HG03280 (cell line): ENCODE measurements around the gene C10orf105.

Experiments
- ATAC-seq: cut with Tn5 transposase; IDR thresholded peaks from one replicate; pipeline ENCODE4 v1.9.1; 2021; ENCODE audit warnings: mild to moderate bottlenecking, moderate library complexity; ENCODE audit not compliant: unreplicated experiment

Gene C10orf105

DNA sequence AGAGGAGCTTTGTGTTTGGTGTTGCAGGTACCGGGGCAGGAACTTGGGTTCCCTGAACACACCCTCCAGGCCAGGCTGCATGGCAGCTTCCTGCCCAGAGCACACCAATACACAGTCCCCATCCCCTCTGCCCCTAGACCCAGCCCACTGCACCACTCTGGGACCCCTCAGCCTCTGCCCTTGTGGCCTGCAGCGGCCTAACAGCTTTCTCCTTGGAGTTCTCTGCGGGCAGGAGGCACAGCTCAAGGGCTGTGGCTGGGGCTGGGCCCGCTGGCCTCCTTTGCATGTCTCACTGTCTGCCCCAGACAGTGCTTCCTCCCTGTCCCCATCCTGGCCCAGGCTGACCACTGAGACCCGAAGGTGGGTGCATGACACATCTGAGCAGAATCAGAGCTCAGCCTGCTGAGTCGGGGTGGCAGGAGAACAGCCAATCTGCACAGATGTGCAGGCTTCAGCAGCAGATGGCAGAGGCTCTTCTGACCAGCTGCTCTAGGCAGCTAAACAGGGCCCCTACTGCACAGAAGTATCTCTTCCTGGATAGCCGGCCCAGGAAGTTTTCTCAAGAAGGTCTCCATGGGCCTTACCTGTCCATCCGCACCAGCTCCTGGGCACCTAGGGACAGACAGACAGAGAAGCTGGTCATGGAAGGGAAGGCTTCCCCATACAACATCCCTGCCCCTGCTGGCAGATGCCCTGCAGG, 33.0 kb upstream of the C10orf105 start:
- no peak for ATAC-seq

DNA sequence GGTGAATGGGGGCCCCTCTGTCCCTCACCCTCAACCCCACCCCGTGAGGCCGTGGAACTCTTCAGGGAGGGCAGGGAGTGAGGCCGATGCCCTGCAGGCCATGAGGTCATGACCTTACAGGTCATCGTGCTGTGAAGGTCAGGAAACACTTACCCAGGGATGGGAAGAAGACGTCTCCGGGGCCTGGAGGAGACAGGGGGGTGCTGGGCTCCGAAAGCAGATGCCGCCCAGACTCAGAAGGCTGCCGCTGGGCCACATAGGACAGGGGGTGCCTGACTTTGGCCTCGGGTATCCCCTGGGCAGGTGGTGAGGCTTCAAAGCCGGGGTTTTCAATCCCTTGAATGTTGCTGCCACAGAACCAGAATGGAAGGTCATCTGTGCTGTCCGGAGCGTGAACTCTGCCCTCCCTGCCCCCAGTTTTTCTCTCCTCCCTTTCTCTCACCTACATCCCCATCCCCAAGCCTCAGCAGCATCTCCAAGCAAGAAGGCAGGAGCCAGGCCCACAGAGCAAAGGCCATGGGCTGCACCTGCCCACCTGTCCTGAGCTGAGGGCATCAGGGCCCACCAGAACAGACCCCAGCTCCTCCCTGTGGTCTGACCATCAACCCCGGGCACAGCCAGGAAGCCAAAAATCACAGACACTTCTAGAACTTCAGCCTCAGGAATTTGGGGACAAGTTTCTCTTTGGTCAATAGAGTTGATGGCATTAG, 32.1 kb upstream of the C10orf105 start:
- no peak for ATAC-seq

DNA sequence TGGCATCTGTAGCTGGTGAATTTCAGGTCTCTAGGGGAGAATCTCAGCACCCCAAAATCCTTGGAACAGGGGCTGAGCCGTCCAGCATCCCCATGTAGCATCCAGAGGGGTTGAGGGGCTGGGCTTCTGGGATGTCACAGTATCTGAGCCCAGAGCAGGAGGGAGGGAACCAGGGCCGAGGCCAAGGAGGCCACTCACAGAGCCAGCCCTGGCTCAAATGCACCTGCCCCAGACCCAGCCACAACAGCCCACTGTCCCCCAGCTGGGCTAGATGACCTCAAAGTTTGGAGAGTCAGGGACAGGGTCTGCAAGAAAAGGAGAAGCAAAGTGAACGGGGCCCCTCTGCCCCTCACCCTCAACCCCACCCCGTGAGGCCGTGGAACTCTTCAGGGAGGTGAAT, 31.4 kb upstream of the C10orf105 start:
- no peak for ATAC-seq

DNA sequence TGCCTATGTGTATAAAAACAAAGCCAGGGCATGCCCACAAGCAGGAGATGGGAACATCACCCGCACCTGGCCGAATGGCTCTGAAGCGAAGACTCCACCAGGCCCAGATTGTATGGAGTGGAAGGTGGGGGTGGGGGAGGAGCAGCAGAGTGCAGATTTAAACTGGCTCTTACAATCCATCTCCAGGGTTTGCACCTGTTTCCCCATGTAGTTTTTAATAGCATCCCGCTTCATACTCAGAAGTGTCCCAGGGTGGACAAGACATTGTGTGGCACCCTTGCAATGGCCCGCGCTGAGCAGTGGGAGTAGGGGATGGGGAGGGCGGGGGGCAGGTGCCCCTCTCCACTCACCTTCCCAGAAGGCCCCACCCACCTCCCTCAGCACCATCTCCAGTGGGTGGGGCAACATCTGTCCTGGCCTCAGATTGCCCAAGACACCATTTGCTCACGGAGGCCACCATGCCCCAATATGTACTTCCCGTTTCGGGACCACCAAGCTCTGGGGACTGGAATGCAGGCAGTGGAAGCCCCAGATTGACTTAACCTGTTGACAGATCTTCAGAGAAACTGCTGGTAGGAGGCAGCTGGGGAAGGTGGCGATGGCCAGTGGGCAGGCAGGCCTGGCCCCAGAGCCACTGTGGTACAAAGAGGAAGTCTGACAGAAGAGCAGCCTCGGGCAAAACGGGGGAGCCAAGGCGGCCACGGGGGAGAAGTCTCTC, 30.7 kb upstream of the C10orf105 start:
- no peak for ATAC-seq

DNA sequence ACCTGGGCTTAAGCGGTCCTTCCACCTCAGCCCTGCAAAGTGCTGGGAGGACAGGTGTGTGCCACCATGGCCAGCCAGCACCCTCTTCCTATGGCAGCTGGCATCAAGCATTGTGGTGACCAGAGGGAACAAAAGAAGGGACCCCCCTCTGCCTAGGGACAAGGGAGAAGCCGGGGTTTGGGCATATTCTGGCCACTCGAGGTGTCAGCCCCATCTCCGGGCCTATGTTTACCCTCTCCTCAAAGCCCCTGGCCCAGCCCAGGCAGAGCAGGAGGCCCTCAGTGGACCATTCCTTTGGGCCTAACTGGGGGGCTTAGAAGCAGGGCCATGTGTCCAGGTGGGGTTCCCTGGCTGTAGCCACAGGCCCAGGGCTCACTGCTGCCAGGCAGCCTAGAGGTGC, 29.8 kb upstream of the C10orf105 start:
- ATAC-seq: no peak

DNA sequence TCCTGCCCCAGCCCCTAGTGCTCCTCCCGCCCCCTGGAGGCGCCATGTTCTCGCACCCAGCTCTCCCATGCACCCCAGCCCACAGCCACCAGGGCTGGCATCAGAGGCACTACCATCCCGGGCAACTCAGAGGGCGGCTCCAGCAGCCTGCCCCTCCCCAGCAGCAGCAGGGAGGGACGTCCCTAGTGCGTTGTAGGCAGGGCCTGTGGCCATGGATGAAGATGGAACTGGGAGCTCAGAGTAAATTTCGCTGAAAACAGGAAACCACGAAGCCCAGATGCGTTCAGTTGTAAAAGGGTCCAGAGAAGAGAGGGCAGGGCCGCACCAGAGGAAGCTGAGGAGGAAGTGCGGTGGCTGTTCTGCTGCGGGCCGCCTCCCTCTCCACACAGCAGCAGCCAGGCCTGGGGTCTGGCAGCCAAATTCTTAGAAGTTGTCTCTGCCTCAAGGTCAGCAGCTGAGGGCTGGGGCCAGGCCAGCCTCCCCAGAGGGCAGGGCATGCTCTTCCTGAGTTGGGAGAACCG, 29.2 kb upstream of the C10orf105 start:
- ATAC-seq: no peak

DNA sequence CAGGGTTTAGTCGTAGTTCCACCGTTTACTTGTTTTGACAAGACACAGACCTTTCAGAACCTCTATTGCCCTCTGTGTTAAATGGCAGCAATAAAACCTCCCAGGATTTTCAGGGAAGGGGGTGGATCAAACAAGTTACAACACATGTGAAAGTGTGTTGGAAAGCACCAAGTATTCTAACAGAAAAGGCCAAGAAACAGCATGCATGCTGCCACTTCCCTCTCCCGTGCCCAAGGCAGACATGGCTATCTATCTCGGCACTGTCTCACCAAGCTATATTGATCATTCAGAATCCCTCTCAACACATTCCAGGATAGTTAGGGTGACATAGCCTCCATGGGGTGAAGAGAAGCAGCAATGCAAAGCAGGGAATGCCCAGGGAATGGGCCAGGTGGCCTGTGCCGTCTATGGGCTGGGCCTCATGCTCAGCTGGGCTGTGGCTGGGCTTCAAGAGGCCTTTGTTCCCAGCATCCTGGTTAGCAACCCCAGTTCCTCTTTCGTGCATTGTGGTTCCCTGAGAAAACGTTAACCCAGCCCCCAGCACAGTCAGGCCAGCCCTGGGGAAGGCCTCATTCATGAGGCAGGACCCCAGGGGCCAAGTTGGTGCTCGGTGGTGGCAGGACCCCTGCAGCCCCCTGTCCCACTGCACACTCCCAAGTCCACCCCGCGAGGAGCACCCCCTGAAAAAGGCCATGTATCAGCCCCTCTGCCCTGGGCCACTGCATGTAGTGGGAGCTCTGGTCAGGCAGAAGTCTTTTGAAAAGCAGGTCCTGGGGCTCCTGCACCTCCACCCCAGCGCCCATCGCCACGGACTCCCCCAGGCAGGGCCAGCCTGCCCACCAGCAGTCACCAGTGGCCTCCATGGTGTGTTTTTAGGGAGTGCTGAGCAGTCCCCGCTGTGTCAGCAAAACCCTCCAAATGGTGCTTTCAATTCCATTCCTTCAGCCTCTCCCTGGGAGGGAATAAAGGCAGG, 28.3 kb upstream of the C10orf105 start:
- ATAC-seq: no peak

DNA sequence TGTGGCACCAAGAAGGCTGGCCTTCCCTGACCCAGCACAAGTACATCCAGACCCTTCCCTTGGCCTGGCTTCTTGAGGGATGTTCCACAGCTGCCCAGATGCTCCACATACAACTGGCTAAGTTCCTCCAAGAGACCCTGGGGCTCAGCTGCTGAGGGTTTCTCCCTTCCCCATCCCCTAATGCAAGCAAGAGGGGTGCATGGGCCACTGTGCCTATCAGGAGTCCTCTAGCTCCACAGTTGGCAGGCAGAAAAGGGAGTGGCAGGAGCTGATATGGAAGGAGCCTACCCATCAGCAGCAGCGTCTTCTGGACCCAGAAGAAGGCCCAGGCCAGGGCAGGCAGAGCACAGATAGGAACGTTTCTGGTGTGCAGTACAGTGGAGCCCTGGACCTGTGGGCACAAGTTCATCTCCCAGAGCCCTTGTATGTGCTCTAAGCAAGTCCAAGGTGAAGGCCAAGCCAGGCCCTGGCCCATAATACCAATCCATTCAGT, 27.5 kb upstream of the C10orf105 start:
- ATAC-seq: no peak

DNA sequence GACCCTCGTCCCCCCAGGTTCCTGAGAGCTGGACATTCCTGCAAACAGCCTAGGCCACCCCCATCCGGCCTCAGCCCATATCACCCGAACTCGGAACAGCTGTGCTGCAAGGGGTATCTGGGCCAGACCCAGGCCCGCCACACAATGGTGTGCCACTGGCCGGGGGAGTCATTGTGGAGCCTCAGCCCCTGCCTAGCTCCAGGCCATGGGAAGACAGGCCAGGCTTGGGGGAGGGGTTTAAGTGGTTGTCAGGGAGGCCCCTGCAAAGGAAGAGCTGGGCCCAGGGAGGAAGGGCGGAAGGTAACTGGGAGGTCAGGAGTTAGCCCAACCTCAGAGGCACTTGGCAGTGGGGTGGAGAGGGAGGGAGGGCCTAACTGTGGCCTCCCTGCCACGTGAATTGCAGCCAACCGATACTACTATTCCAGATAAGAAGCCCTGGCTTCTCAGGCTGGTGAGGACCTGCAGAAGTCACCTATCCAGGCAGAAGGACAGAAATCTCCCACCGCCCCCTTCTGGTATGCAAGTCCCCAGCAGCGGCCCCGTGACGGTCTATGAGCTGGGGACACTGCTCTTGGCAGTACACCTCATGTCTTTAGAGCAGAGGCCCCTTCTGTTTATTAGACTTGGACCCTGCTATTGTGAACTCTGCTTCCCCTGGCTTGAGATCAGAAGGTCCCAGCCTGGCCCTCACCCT, 26.9 kb upstream of the C10orf105 start:
- no peak for ATAC-seq

DNA sequence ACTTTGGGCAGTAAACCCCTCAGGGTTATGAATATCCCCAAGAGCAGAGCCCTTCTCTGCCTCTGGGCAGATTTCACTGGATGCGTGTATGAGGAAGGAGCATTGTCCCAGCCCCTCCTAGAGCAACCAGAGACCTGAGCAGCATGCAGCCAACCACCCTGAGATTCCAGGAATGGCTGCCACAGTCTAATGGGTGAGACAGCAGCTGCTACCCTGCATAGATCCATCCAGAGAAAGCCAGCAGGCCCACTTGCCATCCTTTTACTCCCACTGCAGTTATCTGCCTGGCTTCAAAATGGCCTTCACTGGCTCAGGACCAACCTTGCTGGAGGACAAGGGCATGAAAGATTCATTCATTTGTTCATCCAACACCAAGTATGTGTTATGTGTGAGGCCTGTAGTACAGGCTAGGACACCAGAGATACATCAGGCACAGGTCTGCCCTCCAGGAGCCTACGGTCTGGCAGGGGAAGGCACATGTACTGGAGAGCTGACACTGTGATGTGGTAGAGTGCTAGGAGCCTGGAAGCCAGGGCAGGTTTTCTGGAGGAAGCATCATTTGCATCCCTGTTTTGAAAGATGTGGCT, 26.2 kb upstream of the C10orf105 start:
- no peak for ATAC-seq

DNA sequence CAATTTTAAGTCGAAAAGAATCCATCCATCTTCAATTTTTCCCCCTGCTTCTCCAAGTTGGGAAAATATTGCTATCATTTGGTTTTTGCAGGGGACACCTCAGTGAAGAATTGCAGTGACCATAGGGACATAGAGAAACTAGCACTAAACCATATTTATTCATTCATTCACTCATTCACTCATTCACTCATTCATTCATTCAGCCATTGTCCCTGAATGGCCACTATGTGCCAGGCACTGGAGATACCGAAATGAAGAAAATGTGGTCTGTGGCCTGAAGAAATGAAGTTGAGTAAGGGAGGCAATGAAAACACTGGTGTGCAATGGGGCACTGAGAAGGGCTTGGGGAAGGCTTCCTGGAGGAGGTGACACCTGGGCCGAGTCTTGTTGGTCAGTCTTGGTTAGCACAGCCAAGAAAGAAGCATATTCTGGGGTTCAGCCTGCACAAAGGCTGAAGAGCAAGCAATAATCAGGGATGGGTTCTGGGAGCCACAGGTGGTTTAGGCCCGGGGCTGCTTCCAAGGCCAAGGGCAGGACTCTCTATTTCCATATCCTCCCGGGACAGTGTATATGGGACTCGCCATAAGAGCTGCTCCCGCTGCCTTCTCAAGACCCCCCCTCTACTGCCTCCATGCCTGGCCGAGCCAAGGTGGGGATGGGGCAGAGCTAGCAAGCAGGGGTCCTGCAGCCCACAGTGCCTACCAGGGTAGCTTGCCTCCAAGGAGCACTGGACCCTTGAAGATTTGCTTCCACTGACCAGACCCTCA, 25.5 kb upstream of the C10orf105 start:
- no peak for ATAC-seq

DNA sequence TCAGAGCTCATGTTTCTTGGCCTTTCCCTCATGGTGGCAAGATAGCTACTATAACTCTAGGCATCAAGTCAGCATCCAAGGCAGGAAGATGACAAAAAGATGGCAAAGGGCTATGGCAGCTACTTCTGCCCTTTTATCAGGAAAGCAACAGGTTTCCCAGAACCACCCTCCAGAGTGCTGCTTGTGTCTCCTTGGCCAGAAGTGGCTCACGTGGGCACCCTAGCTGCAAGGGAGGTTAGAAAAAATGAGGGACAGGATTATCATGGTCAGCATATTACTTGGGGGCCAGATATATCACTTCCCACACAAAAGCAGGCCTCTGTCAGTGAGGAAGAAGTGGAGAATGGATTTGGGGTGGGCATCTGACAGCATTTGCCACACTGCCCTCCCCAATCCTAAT, 24.3 kb upstream of the C10orf105 start:
- no peak for ATAC-seq

DNA sequence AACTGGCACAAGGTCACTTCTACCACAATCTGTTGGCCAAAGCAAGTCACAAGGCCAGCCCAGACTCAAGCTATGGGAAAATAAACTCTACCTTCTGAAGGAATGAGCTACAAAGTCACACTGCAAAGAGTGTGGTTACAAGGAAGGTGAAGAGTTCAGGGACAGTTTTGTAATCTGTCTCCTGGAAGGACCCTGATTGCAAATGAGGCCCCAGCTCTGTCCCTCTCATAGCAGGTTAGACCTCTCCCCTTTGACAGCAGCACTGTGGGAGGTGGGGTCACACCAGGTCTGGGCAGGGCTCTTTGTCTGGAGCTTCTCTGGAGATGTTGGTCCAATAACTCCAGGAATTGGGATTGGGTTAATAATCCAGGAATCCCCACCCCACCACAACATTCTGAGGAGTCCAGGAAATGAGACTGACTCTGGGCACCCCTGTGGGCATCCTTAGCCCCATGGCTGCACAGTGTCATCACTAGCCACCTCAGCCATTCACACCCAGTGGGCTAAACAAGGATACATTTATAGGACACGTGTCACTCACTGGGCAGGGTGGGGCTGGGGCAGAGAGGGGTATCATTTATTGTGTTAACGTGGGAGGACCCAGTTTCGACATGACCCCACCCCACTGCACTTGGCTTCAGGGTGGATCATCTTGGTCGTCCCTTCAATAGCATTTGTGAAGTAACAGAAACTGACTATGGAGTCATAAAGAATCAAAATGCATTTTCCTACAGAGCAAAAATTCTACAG, 23.7 kb upstream of the C10orf105 start:
- no peak for ATAC-seq

DNA sequence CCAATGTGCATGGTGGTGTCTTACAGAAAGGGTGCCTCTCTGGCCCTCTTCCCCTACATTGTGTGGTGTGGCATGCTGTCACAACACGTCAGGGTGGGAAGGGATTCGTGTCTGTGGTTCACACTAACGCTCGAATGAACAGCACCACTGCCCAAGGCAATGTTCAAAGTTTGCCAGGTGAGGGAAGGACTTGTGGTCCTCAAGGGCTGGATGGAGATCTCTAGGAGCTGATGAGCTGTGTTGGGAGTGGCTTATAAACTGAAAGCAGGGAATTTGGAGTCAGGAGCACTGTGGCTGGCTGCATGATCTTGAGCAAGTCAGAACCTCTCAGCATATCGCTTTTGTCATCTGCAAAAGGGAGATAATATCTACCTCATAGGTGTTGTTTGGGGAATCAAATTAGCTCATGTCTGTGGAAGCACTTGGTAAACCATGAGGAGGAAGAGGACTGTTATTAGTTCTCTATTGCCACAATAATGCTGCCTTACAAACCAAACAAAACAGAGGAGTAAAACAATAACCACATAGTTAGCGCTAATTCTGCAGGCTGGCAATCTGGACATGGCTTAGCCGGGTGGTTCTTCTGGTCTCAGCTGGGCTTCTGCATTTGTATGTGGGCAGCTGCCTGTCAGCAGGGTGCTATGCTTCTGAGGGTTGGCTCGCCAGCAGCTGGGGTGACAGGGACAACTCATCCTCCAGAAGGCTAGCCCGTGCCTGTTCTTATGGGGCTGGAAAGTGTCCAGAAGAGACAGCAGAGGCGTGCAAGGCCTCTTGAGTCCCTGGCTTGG, 22.9 kb upstream of the C10orf105 start:
- no peak for ATAC-seq

DNA sequence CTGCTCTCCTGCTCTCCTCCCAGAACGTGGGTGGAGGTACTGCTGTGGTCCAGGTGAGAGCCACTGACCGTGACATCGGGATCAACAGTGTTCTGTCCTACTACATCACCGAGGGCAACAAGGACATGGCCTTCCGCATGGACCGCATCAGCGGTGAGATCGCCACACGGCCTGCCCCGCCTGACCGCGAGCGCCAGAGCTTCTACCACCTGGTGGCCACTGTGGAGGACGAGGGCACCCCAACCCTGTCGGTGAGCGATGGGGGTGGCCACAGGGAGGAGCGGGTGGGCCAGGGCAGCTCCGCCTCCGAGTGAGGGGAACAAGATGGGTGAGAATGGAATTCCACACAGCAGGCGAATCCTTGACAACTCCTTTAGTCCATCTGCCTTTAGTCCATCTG, 22.1 kb upstream of the C10orf105 start:
- ATAC-seq: no peak

DNA sequence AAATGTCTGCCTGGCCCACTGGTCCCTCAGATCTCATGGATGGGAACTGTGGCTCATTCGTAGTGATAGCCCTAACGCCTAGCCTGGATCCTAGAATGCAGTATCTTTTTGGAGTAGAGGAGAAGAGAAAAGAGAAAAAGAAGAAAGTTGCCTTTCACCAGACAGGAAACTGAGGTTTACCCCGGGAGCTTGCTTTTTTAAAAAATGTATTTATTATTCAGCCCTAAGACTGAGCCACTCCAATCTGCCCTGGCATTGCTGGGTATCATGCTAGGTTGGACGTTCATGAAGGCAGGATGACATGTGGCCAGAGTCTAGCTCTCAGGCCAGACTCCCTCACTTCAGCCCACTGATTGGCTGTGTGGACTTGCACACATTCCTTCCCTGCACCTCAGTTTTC, 21.5 kb upstream of the C10orf105 start:
- no peak for ATAC-seq

DNA sequence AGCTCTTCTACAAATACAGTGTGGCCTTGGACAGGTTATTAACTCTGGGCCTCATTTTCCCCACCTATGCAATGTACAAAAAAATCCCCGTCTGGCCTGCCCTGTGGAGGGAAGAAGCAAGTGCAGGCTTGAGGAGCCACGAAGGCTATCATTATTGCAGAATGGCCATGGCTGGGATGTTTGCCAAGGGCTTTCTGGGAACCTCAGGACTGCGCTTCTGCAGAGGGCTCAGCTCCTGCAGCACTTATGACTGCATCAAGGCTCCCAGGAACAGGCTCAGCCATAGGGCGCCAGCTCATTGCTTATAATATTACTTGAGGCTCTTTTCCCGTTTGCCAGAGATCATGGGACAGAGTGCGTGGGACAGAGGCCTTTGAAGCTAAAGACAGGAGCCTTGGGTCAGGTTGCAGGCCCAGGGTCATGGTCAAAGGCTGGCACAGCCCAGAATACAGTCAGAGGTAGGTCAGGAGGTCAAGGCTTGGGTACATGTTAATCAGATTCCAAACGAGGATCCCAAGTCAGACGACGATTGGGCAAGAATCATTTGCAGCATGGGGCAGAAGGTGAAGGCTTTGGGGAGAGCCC, 20.6 kb upstream of the C10orf105 start:
- ATAC-seq: no peak
